HFF-Myc (cell line): ENCODE results near the gene NECAB2.

Experiments
- DNase-seq: peaks from one replicate; pipeline ENCODE4 v3.0.0-alpha.2; 2011; ENCODE audit warnings: low read depth; ENCODE audit errors: extremely low read depth
- H3K4me3 ChIP-seq: replicated peaks from 2 replicates; pipeline ENCODE4 v1.5.1; 2011; ENCODE audit warnings: low read depth, mild to moderate bottlenecking, control low read depth, low read length
- TF ChIP-seq, protein P1 (sequence below): IDR thresholded peaks from 2 replicates; pipeline ENCODE4 v1.5.1; 2012; ENCODE audit warnings: mild to moderate bottlenecking, low read depth, low read length, control low read depth; ENCODE audit errors: missing control alignments

NECAB2 gene

DNA sequence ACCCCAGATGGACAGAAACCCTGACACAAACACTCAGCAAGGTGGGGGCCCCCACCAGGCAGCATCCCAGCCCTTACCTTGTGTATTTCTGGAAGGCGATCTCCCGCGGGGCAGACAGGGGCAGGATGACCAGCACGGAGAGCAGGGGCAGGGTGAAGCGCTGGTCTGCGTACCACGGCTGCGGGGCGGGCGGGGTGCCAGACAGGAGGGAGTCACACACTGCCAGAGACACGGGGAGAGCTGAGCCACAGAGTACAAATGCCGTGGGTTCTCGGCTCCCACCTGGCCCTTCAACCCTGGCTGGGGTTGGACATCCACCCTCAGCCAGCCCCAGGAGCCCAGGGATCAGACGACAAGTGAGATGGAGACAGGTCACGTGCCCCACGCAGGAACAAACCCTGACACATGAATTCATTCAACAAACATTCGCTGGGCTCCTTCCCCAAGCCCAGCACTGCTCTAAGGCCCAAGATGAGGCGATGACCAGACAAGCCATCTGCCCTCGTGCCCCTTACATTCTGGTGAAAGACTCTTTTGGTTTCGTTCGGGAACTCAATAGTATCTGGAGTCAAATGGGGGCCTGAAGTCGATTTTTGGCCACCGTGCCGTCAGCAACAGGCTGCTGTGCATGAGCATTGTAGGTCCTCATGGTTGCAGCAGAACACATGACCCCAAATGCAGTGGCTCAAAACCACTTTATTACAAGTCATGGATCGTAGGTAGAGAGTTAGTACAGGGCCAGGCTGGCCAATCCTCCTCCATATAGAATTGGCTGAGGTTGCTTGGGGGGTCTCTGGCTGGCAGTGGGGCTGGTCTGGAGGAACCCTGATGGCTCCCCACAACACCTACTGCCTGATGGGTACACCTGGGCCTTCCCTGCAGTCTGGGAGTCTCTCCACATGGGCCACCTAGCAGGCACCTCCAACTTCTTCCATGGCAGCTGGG lies 65.5 kb downstream of the NECAB2 start:
- TF ChIP-seq, protein P1, sequence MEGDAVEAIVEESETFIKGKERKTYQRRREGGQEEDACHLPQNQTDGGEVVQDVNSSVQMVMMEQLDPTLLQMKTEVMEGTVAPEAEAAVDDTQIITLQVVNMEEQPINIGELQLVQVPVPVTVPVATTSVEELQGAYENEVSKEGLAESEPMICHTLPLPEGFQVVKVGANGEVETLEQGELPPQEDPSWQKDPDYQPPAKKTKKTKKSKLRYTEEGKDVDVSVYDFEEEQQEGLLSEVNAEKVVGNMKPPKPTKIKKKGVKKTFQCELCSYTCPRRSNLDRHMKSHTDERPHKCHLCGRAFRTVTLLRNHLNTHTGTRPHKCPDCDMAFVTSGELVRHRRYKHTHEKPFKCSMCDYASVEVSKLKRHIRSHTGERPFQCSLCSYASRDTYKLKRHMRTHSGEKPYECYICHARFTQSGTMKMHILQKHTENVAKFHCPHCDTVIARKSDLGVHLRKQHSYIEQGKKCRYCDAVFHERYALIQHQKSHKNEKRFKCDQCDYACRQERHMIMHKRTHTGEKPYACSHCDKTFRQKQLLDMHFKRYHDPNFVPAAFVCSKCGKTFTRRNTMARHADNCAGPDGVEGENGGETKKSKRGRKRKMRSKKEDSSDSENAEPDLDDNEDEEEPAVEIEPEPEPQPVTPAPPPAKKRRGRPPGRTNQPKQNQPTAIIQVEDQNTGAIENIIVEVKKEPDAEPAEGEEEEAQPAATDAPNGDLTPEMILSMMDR = no peak
- H3K4me3 ChIP-seq = no peak overlapping the region
- DNase-seq = no peak

DNA sequence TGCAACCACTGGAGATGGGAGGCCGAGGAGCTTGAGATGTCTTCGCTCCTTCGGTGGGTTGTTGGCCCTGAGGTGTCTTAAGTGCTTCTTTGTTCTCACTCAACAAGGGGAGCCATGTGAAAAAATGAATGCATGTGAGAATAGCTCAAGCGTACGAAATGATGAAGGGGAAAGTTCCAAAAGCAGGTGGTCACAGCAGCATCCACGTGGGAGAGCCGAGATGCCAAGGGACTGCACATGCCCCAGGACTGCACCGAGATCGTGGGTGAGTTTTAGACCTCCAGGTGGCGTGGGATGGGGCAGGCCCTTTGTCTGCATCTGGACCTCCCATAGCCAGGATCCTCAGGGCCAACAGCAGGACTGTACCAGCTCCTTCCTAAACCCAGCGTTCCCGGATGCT lies 66.5 kb downstream of the NECAB2 start:
- TF ChIP-seq, protein P1 = no peak
- no peak for DNase-seq
- no peak overlapping the region for H3K4me3 ChIP-seq

DNA sequence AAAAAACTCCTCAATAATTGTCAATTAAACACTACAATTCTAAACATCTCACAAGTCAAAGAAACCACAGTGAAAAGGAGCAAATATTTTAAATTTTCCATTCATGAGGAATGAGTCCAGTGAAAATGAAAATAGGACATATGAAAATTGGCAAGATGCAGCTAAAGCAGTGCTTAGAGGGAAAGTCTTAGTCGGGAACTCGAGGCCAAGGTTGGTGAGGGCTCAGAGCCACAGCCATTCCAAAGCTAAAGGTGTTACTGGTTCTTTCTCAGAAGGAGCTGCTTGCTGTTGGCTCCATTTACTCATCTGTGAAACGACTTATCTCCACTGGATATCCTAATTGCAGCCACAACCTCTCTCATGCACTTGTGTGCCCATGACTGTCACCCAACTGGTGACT lies 68.1 kb downstream of the NECAB2 start:
- no peak for DNase-seq
- TF ChIP-seq, protein P1 = no peak
- no peak overlapping the region for H3K4me3 ChIP-seq

DNA sequence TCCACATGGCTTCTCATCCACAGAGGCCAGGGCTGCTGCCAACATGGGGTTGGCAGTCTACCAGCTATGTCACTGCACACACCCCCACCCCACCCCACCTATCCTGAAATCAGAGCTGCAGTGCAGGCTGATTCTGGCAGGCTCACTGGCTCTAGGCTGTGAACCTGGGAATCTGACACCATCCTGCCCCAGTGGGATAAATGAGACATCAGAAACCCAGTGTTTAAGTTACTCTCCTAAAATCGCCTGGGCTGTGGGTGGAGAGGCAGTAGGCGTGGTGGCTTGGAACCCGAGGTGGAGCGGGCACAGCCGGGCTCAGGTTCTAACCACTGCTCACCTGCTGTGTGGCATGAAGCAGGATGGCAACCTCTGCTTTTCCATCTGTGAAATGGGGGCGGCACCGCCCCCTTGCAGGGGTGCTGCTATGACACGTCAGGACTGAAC lies 69.0 kb downstream of the NECAB2 start:
- no peak overlapping the region for H3K4me3 ChIP-seq
- DNase-seq = no peak
- TF ChIP-seq, protein P1 = no peak

DNA sequence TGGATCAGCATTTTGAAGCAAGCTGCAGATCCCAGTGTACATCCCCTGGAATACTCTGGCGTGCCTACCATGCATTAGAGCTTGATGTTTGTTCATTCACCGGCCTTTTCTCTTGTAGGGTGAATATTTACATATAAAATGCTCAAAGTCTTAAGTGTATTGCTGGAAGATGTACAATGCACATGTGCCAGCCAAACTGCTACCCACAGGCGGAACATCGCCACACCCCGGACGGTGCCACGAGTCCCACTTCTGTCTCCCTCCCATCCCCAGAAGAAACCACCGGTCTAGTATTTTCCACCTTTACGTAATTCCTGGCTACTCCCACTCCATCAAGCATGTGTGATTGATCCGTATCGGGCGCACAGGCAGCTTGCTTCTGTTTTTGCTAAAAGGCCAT lies 70.4 kb downstream of the NECAB2 start:
- DNase-seq = no peak
- H3K4me3 ChIP-seq = no peak overlapping the region
- TF ChIP-seq, protein P1 = no peak

DNA sequence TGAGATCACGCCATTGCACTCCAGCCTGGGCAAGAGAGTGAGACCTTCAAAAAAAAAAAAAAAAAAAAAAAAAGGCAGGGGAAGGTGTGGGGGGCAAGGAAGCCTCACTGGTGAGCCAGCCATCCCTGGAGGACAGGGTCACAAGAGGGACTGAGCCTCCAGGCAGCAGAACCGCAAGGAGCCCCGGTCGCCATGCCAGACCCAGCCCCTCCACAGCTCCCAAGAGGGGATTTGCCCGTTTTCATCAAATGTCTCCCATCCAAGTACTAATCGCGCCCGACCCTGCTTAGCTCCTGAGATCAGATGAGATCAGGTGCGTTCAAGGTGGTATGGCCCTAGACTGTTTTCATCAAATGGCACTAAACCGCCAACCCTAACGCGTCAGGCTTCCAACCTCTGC lies 71.7 kb downstream of the NECAB2 start:
- no peak overlapping the region for H3K4me3 ChIP-seq
- no peak for DNase-seq
- TF ChIP-seq, protein P1 = no peak
